ENCODE measurements around the gene POLE4. TPM values are rescaled to one million over a fixed set of nuclear protein-coding genes. Genes with fewer than 3 reads are reported as not detected.

Gene POLE4
- total and polyA plus RNA-seq, 9 of the 15 experiments (the other 6 are each of a cell fraction or from before 2014, with no cell fraction given), result 25.7 to 73.7 (median 57.3) TPM

DNA sequence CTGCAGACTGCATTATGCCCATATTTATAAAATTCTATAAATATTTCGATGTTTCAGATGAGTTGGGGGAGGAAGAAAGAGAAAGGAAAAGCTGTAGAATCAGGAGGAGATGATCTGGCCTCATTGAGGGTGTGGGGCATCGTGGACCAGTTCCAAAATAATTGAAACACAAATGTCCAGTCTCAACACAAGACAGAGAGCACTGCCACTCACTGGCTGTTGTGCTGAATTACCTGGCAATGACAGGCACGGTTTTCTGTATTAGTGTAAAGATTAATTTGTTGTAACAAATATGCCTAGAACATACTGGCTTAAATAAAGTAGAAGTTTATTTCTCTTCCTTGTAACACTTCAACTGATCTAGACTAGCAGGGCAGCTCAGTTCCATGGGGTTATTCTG is 24.1 kb downstream of the POLE4 start (continued):
- TF ChIP-seq, protein P1, sequence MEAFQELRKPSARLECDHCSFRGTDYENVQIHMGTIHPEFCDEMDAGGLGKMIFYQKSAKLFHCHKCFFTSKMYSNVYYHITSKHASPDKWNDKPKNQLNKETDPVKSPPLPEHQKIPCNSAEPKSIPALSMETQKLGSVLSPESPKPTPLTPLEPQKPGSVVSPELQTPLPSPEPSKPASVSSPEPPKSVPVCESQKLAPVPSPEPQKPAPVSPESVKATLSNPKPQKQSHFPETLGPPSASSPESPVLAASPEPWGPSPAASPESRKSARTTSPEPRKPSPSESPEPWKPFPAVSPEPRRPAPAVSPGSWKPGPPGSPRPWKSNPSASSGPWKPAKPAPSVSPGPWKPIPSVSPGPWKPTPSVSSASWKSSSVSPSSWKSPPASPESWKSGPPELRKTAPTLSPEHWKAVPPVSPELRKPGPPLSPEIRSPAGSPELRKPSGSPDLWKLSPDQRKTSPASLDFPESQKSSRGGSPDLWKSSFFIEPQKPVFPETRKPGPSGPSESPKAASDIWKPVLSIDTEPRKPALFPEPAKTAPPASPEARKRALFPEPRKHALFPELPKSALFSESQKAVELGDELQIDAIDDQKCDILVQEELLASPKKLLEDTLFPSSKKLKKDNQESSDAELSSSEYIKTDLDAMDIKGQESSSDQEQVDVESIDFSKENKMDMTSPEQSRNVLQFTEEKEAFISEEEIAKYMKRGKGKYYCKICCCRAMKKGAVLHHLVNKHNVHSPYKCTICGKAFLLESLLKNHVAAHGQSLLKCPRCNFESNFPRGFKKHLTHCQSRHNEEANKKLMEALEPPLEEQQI (IDR thresholded peaks at IDR 0.05), result no peak
- TF ChIP-seq SMAD1 (IDR thresholded peaks at IDR 0.05; ENCODE audit: low read depth, low read length, partially characterized antibody), result no peak

DNA sequence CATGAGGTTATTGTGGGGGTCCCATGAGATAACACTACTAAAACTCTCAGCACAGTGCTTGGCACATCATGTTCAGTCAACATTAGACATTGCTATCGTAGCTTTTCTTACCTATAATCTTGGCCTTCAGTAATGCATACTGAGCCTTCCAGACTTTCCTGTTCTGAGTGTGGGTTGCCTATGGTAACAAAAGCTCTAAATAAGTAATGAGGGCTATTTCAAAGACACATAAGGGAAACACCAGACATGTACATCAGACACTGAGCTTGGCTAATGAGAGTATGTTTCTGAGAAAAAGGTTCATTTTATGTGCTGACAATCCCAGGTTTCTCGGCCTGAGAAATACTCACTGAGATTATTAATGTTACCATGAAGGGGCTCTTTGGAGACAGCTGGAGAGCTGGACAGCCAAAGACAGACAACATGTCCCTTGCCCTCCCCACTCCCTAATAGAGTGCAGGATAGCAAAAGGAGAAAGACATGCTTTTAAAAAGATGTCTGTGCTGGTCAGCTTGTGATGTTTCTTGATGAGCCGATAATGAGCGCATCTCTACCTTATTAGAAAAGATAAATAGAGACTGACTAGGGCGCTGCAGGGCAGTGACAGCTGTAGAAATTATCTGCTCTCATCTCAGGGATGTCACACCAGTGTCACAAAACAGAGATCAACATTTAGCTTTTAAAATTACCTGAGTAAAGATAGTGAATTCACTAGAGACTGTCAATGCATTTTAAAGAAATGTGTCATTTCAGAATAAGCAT is 25.4 kb downstream of the POLE4 start:
- DNase-seq (ENCODE audit: extremely low read depth in 1 of 4, low spot score in 3 of 4) (no peak), FAIRE-seq (no peak), ATAC-seq (no peak)
- Histone ChIP-seq H3K27ac (ENCODE audit: extremely low read depth, low read depth, low read length) (no peak overlapping the region), H2AFZ (ENCODE audit: low read depth, low read length) (no peak overlapping the region), H3K9me1 (ENCODE audit: control insufficient read depth, insufficient read depth, low read length) (no peaks in the 10 kb centered on the region), H3K4me1 (replicated peaks in 1 of 2; ENCODE audit: control insufficient read depth in 2 of 2, insufficient read depth in 2 of 2, low read length in 2 of 2) (no peaks in the 10 kb centered on the region), H4K20me1 (replicated peaks; ENCODE audit: control insufficient read depth, insufficient read depth, low read length) (no peaks in the 10 kb centered on the region), H3K9me3 (replicated peaks; ENCODE audit: control insufficient read depth, insufficient read depth, low read depth, low read length) (no peaks in the 10 kb centered on the region), H3K4me3 (no peak overlapping the region), H3K79me2 (ENCODE audit: control insufficient read depth, insufficient read depth, low read length) (no peaks in the 10 kb centered on the region), H3K9ac (ENCODE audit: insufficient read depth in 1 of 2, low read depth in 2 of 2, low read length in 2 of 2) (no peak overlapping the region), H3K36me3 (ENCODE audit: control insufficient read depth, insufficient read depth, low read length) (no peaks in the 10 kb centered on the region), H3K4me2 (ENCODE audit: insufficient read depth, low read length) (no peak overlapping the region), H3K27me3 (ENCODE audit: control insufficient read depth in 2 of 2, insufficient read depth in 2 of 2, low read length in 2 of 2) (peaks cover 0 to 4% of the 10 kb centered on the region in 2 experiments; a peak in 1 of 5 replicates)
- no TSS peak for BruUV-seq (replicated peaks)
- WGBS (ENCODE audit: insufficient coverage, low coverage, missing lambda C conversion rate), result 23% methylated on average over 5 of the region's 5 CpGs
- CTCF ChIA-PET (ENCODE audit: low intra/inter-chr PET ratio), result interaction anchor here (0.9 kb wide), 1 partner anchor 64 kb away, joined by 4 read pairs; no protein-coding TSS in a partner anchor
- POLR2A ChIA-PET, result interaction anchor here (1.7 kb wide), 1 partner anchor 8 kb away, joined by 3 read pairs; no protein-coding TSS in a partner anchor
- in situ Hi-C loops (cut with MboI) (no loop called here), intact Hi-C loops (cut with micrococcal nuclease) (loop anchor here (2.0 kb wide), 1 partner anchor 63 kb away; no protein-coding TSS in a partner anchor)
- TF ChIP-seq ZNF24 (IDR thresholded peaks at IDR 0.05) (no peak), ZNF512 (tag; IDR thresholded peaks at IDR 0.05) (no peak), SP2 (IDR thresholded peaks at IDR 0.05; ENCODE audit: extremely low read depth, low read depth, low read length, poor library complexity, severe bottlenecking) (no peak)
- TF ChIP-seq, protein P2, sequence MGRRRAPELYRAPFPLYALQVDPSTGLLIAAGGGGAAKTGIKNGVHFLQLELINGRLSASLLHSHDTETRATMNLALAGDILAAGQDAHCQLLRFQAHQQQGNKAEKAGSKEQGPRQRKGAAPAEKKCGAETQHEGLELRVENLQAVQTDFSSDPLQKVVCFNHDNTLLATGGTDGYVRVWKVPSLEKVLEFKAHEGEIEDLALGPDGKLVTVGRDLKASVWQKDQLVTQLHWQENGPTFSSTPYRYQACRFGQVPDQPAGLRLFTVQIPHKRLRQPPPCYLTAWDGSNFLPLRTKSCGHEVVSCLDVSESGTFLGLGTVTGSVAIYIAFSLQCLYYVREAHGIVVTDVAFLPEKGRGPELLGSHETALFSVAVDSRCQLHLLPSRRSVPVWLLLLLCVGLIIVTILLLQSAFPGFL (CRISPR knock-in tag; IDR thresholded peaks at IDR 0.05), result no peak

Measured in K562 (cell line).